Measurements from ENCODE around the gene SMAD2. TPM values are rescaled to one million over a fixed set of nuclear protein-coding genes. Genes with fewer than 3 reads are reported as not detected.
"Not testable (repeated sequence)": the region's sequence is repeated elsewhere in the genome, so short reads cannot be mapped to it uniquely, and the experiment has no call there.

Gene SMAD2
- total RNA-seq, 1 donor from 2014 or later, result 28.5 TPM

DNA sequence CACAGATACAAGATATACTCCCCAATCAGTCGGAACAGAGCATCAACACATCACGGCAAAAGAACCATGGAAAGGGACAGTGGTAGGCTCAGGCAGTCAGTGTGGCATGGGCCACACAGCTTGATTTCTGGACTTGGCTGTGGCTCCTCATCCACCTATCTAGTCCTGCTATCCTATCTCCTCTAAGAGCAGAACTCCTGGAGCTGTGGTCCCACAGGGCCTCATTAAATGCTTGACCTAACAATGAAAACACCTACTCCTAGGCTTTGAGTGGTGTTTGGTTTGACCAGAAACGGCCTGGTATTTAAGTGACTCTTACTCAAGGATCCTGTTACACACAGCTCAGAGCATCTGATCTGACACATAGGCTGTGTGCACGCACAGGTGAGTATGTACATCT, 33.6 kb upstream of the SMAD2 start:
- no peak for TF ChIP-seq POLR2AphosphoS5 (IDR thresholded peaks at IDR 0.05; ENCODE audit: insufficient read depth in 1 of 2, low read depth in 1 of 2)
- TF ChIP-seq, protein P1, sequence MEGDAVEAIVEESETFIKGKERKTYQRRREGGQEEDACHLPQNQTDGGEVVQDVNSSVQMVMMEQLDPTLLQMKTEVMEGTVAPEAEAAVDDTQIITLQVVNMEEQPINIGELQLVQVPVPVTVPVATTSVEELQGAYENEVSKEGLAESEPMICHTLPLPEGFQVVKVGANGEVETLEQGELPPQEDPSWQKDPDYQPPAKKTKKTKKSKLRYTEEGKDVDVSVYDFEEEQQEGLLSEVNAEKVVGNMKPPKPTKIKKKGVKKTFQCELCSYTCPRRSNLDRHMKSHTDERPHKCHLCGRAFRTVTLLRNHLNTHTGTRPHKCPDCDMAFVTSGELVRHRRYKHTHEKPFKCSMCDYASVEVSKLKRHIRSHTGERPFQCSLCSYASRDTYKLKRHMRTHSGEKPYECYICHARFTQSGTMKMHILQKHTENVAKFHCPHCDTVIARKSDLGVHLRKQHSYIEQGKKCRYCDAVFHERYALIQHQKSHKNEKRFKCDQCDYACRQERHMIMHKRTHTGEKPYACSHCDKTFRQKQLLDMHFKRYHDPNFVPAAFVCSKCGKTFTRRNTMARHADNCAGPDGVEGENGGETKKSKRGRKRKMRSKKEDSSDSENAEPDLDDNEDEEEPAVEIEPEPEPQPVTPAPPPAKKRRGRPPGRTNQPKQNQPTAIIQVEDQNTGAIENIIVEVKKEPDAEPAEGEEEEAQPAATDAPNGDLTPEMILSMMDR (IDR thresholded peaks at IDR 0.05), result no peak
- TF ChIP-seq POLR2A (IDR thresholded peaks at IDR 0.05), result no peak
- no peak for DNase-seq (ENCODE audit: extremely low spot score in 2 of 2)
- intact Hi-C loops (cut with DNase I), result no loop called here
- Histone ChIP-seq H3K36me3 (no peaks in the 10 kb centered on the region), H3K9me3 (peaks cover 8% of the 10 kb centered on the region), H3K4me3 (no peak overlapping the region), H3K4me1 (no peaks in the 10 kb centered on the region), H3K27ac (no peak overlapping the region), H3K27me3 (no peaks in the 10 kb centered on the region)

DNA sequence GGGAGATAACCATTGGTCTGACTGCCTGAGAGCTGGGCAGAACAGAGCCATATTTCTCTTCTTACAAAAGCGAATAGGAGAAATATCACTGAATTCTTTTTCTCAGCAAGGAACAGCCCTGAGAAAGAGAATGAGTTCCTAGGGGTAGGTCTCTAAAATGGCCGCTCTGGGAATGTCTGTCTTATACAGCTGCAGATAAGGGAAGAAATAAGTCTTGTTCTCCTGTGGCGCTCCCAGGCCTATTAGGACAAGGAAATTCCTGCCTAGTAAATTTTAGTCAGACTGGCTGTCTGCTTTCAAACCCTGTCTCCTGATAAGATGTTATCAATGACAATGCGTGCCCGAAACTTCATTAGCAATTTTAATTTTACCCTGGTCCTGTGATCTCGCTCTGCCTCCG, 30.5 kb upstream of the SMAD2 start:
- H3K4me3 ChIP-seq; H3K4me1 ChIP-seq; intact Hi-C loops (cut with DNase I); H3K36me3 ChIP-seq; DNase-seq (ENCODE audit: extremely low spot score in 2 of 2); H3K27ac ChIP-seq; H3K9me3 ChIP-seq; H3K27me3 ChIP-seq: not testable (repeated sequence)

DNA sequence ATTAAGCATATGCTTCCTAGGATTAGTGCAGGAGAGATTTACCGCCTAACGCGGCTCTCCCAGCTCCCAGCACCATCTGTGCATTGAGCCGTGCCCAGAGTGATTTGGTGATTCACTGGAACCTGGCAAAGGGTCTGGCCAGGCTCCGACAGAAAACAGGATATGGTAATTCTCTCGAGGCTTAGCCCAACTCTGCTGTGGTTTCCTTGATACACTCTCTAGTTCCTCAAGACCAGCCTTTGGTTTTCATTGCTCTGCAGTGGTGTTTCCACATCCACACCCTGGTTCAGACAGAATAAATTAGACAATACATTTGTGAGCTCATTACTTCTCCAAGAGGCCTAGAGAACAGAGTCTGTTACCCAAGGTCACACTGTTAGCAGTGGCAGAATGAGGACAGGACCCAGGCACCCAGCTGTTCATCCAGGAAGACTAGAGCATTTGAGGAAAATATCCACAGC, 23.0 kb upstream of the SMAD2 start:
- no peaks in the 10 kb centered on the region for H3K27me3 ChIP-seq
- DNase-seq (ENCODE audit: extremely low spot score in 2 of 2), result no peak
- no peaks in the 10 kb centered on the region for H3K36me3 ChIP-seq
- no peak overlapping the region for H3K27ac ChIP-seq
- intact Hi-C loops (cut with DNase I), result no loop called here
- H3K9me3 ChIP-seq, result no peaks in the 10 kb centered on the region
- TF ChIP-seq, protein P1 (IDR thresholded peaks at IDR 0.05), result no peak
- TF ChIP-seq POLR2AphosphoS5 (IDR thresholded peaks at IDR 0.05; ENCODE audit: insufficient read depth in 1 of 2, low read depth in 1 of 2) (peak in 1 of 2 donors; percentile 14), POLR2A (IDR thresholded peaks at IDR 0.05) (no peak)
- no peaks in the 10 kb centered on the region for H3K4me1 ChIP-seq
- H3K4me3 ChIP-seq, result no peak overlapping the region

DNA sequence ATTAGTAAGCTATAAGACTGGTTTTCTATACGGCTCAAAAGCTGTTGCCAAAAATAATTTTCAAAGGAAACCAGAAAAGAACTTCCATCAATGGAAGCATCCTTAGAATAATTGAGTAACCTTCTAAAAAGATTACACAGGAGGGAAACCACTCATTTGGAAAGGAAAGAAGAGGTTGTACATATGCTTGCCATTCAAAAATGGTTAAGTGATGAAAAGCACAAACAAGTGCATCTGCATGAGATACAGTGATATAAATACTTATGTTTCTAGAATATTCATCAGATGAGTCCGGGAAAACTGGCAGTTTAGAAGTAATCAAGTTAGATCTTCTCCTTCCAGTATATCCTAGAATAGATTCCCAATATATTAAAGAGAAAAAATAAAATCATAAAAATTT, 20.1 kb upstream of the SMAD2 start:
- no peaks in the 10 kb centered on the region for H3K36me3 ChIP-seq
- no peaks in the 10 kb centered on the region for H3K9me3 ChIP-seq
- H3K27ac ChIP-seq, result no peak overlapping the region
- TF ChIP-seq POLR2AphosphoS5 (IDR thresholded peaks at IDR 0.05; ENCODE audit: insufficient read depth in 1 of 2, low read depth in 1 of 2) (no peak), POLR2A (IDR thresholded peaks at IDR 0.05) (no peak)
- TF ChIP-seq, protein P1 (IDR thresholded peaks at IDR 0.05), result no peak
- intact Hi-C loops (cut with DNase I), result no loop called here
- no peaks in the 10 kb centered on the region for H3K27me3 ChIP-seq
- no peak overlapping the region for H3K4me3 ChIP-seq
- no peaks in the 10 kb centered on the region for H3K4me1 ChIP-seq
- DNase-seq (ENCODE audit: extremely low spot score in 2 of 2), result no peak

DNA sequence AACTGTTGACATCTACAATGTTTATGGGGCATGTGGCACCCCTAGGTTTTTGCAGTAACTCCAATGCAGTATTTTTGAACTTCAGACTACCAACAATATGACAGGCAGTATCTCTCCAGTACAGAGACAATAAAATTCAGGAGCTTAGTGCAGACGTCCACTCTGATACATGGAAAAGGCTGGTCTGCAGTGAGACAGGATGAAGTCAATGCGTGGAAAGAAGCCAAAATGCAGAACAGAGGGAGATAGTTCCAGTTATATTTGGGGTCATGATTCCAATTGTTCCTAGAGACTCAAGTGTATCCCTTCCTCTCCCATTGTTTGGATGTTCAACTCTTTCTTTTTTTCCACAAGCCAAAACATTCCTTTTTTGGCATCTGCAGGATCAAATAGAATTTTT, 18.7 kb upstream of the SMAD2 start:
- H3K4me1 ChIP-seq, result no peaks in the 10 kb centered on the region
- H3K9me3 ChIP-seq, result no peaks in the 10 kb centered on the region

More for the DNA sequence above, 18.7 kb upstream of the SMAD2 start:
- Histone ChIP-seq H3K4me3 (no peak overlapping the region), H3K27ac (no peak overlapping the region), H3K36me3 (no peaks in the 10 kb centered on the region), H3K27me3 (no peaks in the 10 kb centered on the region)
- intact Hi-C loops (cut with DNase I), result no loop called here
- TF ChIP-seq POLR2A (IDR thresholded peaks at IDR 0.05), result no peak
- TF ChIP-seq, protein P1 (IDR thresholded peaks at IDR 0.05), result no peak
- no peak for DNase-seq (ENCODE audit: extremely low spot score in 2 of 2)
